Glomerular endothelial cell (primary cell): ENCODE results near the gene EN1. TPM values are rescaled to one million over a fixed set of nuclear protein-coding genes. Genes with fewer than 3 reads are reported as not detected.

Source experiments
- DNase-seq: peaks from one replicate; pipeline ENCODE4 v3.0.0-alpha.2; 2011; ENCODE audit warnings: low read depth, low spot score; ENCODE audit errors: extremely low read depth
- total RNA-seq: library from RNA; depleted of rRNA; stranded (reverse); fragments of >200 nt; gene quantifications from 2 replicates; pipeline ENCODE4 v1.2.3, GENCODE V29; 2015

Gene EN1
- total RNA-seq, 1 donor from 2014 or later: not detected

- no peak for DNase-seq
Measured at GRCh38 chr2:118794546-118794945, 52.9 kb downstream of the EN1 start.

Other genes starting within 250 kb of the EN1 start
- gene MARCO, start 94.5 kb upstream of the EN1 start, total RNA-seq: not detected in 2 replicates